ENCODE results near the gene TRPV3. TPM values are rescaled to one million over a fixed set of nuclear protein-coding genes. Genes with fewer than 3 reads are reported as not detected.
A peak's percentile ranks its signal among the peaks of the same experiment; 100 is the strongest.

Gene TRPV3
- total RNA-seq, 4 donors from 2014 or later, result 4.2 to 21.4 (median 9.7) TPM

- H3K4me3 ChIP-seq, result no peak overlapping the region
- H3K27ac ChIP-seq, result no peak overlapping the region
- H3K36me3 ChIP-seq, result peaks cover 0 to 57% (median 4%) of the 10 kb centered on the region in 3 donors
- H3K4me1 ChIP-seq, result no peaks in the 10 kb centered on the region
- no peak for DNase-seq (ENCODE audit: low spot score in 2 of 2)
- 88 to 89% methylated on average over 14 to 15 of the region's 15 CpGs for WGBS, 2 donors
- TF ChIP-seq POLR2A (IDR thresholded peaks at IDR 0.05) (no peak), EP300 (IDR thresholded peaks at IDR 0.05) (no peak), CTCF (IDR thresholded peaks at IDR 0.05) (no peak)
- H3K27me3 ChIP-seq, result no peaks in the 10 kb centered on the region
- H3K9me3 ChIP-seq, result no peaks in the 10 kb centered on the region
Measured at GRCh38 chr17:3600529-3601205, 43.1 kb upstream of the TRPV3 start.

GRCh38 chr17:3598078-3598477, 40.5 kb upstream of the TRPV3 start:
- Histone ChIP-seq H3K4me1 (no peaks in the 10 kb centered on the region), H3K27ac (no peak overlapping the region), H3K36me3 (peaks cover 0 to 49% (median 0%) of the 10 kb centered on the region in 3 donors), H3K9me3 (no peaks in the 10 kb centered on the region), H3K27me3 (no peaks in the 10 kb centered on the region), H3K4me3 (no peak overlapping the region)
- 74 to 78% methylated on average over 9 to 13 of the region's 13 CpGs for WGBS, 2 donors
- TF ChIP-seq EP300 (IDR thresholded peaks at IDR 0.05) (no peak), CTCF (IDR thresholded peaks at IDR 0.05) (no peak), POLR2A (IDR thresholded peaks at IDR 0.05) (no peak)
- no peak for DNase-seq (ENCODE audit: low spot score in 2 of 2)

- no peak overlapping the region for H3K27ac ChIP-seq
- TF ChIP-seq POLR2A (IDR thresholded peaks at IDR 0.05) (no peak), CTCF (IDR thresholded peaks at IDR 0.05) (no peak), EP300 (IDR thresholded peaks at IDR 0.05) (no peak)
- peaks cover 0 to 60% (median 0%) of the 10 kb centered on the region in 3 donors for H3K36me3 ChIP-seq
- H3K4me3 ChIP-seq, result no peak overlapping the region
- H3K4me1 ChIP-seq, result no peaks in the 10 kb centered on the region
- H3K27me3 ChIP-seq, result no peaks in the 10 kb centered on the region
- DNase-seq (ENCODE audit: low spot score in 2 of 2), result no peak
- H3K9me3 ChIP-seq, result no peaks in the 10 kb centered on the region
- WGBS, 2 donors, result 82 to 83% methylated on average over 27 of the region's 27 CpGs
Measured at GRCh38 chr17:3596804-3597464, 39.3 kb upstream of the TRPV3 start.

- no peak for TF ChIP-seq POLR2A (IDR thresholded peaks at IDR 0.05)
- no peak for TF ChIP-seq EP300 (IDR thresholded peaks at IDR 0.05)
- TF ChIP-seq CTCF (IDR thresholded peaks at IDR 0.05), result no peak
- no peaks in the 10 kb centered on the region for H3K9me3 ChIP-seq
- H3K4me3 ChIP-seq, result no peak overlapping the region
- peak overlapping the region in 1 of 4 donors; percentile 0 for H3K27ac ChIP-seq
- H3K27me3 ChIP-seq, result no peaks in the 10 kb centered on the region
- DNase-seq (ENCODE audit: low spot score in 2 of 2), result no peak
- H3K4me1 ChIP-seq, result no peaks in the 10 kb centered on the region
- peaks cover 0 to 76% (median 5%) of the 10 kb centered on the region in 3 donors for H3K36me3 ChIP-seq
- 85 to 88% methylated on average over 15 of the region's 15 CpGs for WGBS, 2 donors
Measured at GRCh38 chr17:3594976-3595375, 37.4 kb upstream of the TRPV3 start.
